GM12874 (cell line): ENCODE results near the gene MAGI1.
A peak's percentile ranks its signal among the peaks of the same experiment; 100 is the strongest.

ENCODE experiments used
- TF ChIP-seq, protein P1 (sequence below): IDR thresholded peaks from 2 replicates; pipeline ENCODE4 v1.5.1; 2011; ENCODE audit warnings: low read depth, mild to moderate bottlenecking, control low read depth, low read length, moderate library complexity; ENCODE audit not compliant: insufficient read depth

The MAGI1 gene

DNA sequence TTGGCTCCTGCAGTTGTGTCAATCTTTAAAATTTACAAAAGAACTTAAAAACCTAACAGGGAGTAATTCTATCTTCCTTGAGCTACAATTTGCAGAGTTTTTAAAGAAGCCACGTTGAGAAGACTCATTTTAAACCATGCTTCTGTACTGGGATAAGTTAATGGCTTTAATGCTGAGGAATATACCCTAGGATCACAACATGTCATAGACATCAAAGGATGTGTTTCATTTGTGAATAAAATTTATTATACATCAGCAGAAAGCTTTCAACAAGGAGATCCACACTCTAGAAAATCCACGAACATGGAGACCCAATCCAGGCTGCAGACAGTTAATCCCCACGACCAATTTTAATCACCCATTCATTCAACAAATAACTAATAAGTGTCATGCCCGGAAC, 297.2 kb downstream of the MAGI1 start:
- TF ChIP-seq, protein P1, sequence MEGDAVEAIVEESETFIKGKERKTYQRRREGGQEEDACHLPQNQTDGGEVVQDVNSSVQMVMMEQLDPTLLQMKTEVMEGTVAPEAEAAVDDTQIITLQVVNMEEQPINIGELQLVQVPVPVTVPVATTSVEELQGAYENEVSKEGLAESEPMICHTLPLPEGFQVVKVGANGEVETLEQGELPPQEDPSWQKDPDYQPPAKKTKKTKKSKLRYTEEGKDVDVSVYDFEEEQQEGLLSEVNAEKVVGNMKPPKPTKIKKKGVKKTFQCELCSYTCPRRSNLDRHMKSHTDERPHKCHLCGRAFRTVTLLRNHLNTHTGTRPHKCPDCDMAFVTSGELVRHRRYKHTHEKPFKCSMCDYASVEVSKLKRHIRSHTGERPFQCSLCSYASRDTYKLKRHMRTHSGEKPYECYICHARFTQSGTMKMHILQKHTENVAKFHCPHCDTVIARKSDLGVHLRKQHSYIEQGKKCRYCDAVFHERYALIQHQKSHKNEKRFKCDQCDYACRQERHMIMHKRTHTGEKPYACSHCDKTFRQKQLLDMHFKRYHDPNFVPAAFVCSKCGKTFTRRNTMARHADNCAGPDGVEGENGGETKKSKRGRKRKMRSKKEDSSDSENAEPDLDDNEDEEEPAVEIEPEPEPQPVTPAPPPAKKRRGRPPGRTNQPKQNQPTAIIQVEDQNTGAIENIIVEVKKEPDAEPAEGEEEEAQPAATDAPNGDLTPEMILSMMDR, result no peak

DNA sequence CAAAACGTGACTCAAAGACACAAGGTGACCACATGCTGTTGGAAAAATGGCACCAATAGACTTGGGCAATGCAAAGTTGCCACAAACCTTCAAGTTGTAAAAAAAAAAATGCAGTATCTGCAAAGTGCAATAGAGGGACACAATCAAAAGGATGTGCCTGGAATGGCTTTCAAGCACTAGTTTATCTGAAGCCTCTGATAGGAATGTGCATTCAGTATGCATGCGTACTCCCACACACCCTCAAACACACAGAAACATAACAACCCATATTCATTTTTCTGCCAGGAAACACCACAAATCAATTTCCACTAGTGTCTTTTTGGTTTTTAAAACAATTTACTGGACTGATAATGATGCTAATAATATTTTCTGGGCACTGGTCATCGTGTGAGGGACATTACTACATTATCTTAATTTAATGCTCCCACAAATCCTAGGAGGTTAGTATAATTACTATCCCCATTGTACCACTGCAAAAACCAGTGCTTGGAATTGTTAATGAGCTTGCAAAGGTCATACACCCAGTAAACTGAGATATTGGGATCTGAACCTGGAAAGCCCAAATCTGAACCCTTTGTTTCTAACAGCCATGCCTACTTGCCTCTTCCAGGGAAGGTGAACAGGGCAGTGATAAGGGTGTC, 298.7 kb downstream of the MAGI1 start:
- TF ChIP-seq, protein P1, result no peak

DNA sequence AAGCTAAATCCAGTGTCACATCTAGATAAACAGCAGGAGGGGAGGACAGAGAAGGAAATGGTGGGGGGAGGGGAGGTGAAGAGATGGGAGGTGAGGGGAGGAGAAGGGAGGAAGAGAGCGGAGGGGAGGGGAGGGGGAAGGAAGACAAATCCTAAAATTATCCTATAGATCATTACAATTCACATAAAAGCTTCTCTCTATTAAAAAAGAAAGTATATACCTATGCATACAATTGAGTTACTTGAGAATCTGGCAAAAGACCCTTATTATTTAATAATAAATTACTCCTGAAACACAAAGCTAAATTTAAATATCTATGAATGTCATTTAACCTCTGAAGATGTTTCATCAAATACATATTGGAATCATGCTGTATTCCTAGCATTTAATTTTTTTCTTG, 303.9 kb downstream of the MAGI1 start:
- TF ChIP-seq, protein P1, result no peak

DNA sequence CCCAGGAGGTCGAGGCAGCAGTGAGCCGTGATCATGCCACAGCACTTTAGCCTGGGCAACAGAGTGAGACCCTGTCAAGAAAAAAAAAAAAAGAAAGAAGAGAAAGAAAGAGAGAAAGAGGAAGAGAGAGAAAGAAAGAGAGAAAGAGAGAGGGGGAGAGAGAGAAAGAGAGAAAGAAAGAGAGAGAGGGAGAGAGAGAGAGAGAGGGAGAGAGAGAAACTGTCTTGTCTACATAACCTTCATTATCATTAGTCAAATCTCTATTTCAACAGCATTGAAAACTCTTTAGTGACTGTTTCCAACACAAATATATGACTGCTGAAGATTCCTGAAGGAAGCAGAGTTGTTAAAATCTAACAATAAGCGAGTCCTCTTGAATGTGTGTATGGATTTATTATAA, 304.3 kb downstream of the MAGI1 start:
- TF ChIP-seq, protein P1, result no peak

DNA sequence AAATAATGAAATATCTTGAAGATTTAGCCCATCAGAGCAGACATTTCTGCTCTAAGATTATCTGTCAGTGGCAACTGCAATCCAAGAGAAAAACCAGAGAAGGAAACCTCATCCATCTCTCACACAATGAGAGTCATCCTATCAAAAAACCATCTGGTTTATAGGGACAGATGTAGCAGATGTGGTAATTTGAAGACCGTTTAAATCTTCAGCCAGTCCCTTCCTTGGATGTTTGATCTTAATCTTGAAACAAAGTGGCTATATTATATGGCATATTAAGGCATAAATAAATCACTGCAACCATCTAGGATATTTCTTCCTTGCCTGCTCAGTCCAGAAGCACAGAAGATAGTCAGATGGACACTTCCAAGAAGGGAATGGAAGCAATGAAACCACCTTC, 305.3 kb downstream of the MAGI1 start:
- TF ChIP-seq, protein P1, result no peak

DNA sequence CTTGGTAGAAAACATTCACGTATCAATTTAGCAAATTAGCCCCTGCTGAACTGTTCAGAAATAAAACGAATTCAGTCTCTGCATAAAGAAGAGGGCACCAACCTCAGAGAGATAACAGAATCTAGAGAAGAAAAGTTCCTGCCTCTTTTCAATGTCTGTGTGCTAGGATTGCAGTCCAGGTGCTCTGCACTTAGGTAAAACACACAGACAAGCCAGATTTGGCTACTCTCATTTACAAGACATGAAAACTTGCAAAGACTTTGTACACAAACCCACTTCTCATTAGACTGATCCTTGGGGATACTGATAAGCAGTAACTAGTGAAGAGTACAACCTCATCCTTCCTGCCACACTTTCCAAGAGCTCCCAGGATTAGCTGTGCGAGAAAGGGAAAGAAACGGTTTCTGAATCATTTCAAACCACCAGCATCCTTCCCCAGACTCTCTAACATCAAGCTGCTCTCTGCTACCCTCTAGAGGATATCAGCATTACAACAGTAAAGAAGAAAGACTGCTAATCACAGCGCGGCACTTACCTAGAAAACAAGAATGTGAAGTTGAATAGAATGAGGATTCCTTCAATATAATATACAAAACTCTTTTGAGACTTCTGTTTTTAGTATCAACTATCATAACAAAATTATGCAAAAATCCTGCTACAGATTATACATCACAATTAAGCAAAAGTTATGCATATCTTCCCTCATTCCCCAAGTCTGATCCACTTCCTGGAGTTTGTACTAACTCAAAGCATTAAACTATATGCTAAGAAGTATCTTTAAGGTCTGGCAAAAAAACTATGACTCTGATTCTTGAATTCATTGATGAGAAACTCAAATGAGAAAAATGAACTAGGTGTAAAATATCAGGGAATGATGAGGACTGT, 306.4 kb downstream of the MAGI1 start:
- TF ChIP-seq, protein P1, result peak; percentile 64

DNA sequence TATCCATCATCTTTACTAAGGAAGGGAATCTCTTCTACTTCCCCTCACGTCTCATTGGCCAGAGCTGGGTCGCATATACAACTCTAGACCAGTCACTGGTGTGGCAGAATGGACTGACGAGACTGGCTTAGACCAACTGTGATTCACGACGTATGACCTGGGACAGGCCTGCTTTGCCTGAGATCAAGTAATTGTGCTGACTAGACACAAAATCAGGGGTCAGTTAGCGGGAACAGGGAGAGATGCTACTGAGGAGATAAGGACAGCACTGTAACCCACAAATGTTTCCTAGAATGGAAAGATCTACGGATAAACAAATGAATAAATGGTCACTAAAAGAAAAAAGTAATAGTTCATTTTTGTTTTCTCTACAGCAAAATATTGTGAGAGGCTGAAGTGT, 308.3 kb downstream of the MAGI1 start:
- TF ChIP-seq, protein P1, result no peak
